Measurements from ENCODE around the gene USP15. TPM values are rescaled to one million over a fixed set of nuclear protein-coding genes. Genes with fewer than 3 reads are reported as not detected.

USP15 gene
- total and polyA plus RNA-seq, 2 of the 8 experiments (the other 6 are each of a cell fraction or from before 2014, with no cell fraction given), result 12.7 to 38.6 TPM

DNA sequence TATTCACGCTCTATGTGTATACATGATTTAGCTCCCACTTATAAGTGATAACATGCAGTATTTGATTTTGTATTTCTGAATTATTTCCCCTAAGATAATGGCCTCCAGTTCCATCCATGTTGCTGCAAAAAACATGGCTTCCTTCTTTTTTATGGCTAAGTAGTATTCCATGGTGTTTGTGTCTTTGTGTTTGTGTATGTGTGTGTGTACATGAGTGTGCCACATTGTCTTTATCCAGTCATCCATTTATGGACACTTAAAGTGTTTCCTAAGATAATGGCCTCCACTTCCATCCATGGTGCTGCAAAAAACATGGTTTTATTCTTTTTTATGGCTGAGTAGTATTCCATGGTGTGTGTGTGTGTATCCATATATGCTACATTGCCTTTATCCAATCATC lies 25.1 kb downstream of the USP15 start:
- CTCF ChIA-PET (ENCODE audit: partially characterized antibody), result interaction anchor here (1.0 kb wide), 1 partner anchor 50 kb away, joined by 4 read pairs; no protein-coding TSS in a partner anchor
- no peak for FAIRE-seq

More for the DNA sequence above, 25.1 kb downstream of the USP15 start:
- Histone ChIP-seq H3K36me3 (ENCODE audit: control insufficient read depth in 2 of 4, insufficient read depth in 4 of 4, low read length in 3 of 4) (no peaks in the 10 kb centered on the region), H3K79me1 (ENCODE audit: low read depth, low read length) (no peaks in the 10 kb centered on the region), H4K5ac (ENCODE audit: insufficient read length, low read depth, low read length) (no peak overlapping the region), H2BK15ac (ENCODE audit: low read length) (no peak overlapping the region), H3K4me3 (ENCODE audit: extremely low read depth in 1 of 4, insufficient read depth in 2 of 4, low read depth in 3 of 4, low read length in 4 of 4) (no peak overlapping the region), H3K9me3 (ENCODE audit: insufficient read depth in 2 of 2, low read depth in 1 of 2, low read length in 1 of 2) (no peaks in the 10 kb centered on the region), H3K79me2 (ENCODE audit: control insufficient read depth in 1 of 2, insufficient read depth in 2 of 2, low read length in 2 of 2) (peaks cover 0 to 54% of the 10 kb centered on the region in 2 experiments; a peak in 3 of 4 replicates), H3K4me1 (replicated peaks in 1 of 4; ENCODE audit: control insufficient read depth in 3 of 4, insufficient read depth in 4 of 4, low read length in 3 of 4) (no peaks in the 10 kb centered on the region), H2BK20ac (ENCODE audit: low read length) (no peak overlapping the region), H3K4me2 (ENCODE audit: insufficient read depth in 1 of 2, low read depth in 2 of 2, low read length in 2 of 2) (no peak overlapping the region), H2BK120ac (replicated peaks; ENCODE audit: low read depth, low read length) (no peak overlapping the region), H3K23me2 (ENCODE audit: low read depth, low read length) (no peaks in the 10 kb centered on the region), H2BK5ac (ENCODE audit: low read depth, low read length) (no peak overlapping the region), H3K14ac (ENCODE audit: insufficient read length) (no peak overlapping the region), H3K56ac (replicated peaks; ENCODE audit: insufficient read length, low read depth, low read length) (no peak overlapping the region), H3K27me3 (replicated peaks in 1 of 4; ENCODE audit: control insufficient read depth in 3 of 4, extremely low read depth in 1 of 4, insufficient read depth in 3 of 4, low read length in 3 of 4) (no peaks in the 10 kb centered on the region), H3K18ac (ENCODE audit: extremely low read depth, low read length) (no peak overlapping the region), H3K27ac (ENCODE audit: low read depth, low read length) (no peak overlapping the region), H3K9ac (replicated peaks in 1 of 4; ENCODE audit: extremely low read depth in 1 of 4, low read depth in 3 of 4, low read length in 3 of 4) (no peak overlapping the region), H2AFZ (ENCODE audit: low read length) (no peak overlapping the region), H2BK12ac (ENCODE audit: low read depth, low read length) (no peak overlapping the region), H4K20me1 (replicated peaks in 1 of 2; ENCODE audit: control insufficient read depth in 1 of 2, insufficient read depth in 2 of 2, low read length in 2 of 2) (peaks cover under 1 to 2% of the 10 kb centered on the region in 2 experiments), H4K8ac (ENCODE audit: extremely low read depth, insufficient read depth, low read length) (no peak overlapping the region), H2AK5ac (ENCODE audit: low read depth, low read length) (no peak overlapping the region), H3K4ac (replicated peaks; ENCODE audit: insufficient read length, low read depth, low read length) (no peak overlapping the region), H4K91ac (replicated peaks; ENCODE audit: insufficient read length, low read length) (no peak overlapping the region), H3K23ac (ENCODE audit: insufficient read length) (no peak overlapping the region)
- no peak for DNase-seq (ENCODE audit: low read depth in 1 of 2, low spot score in 2 of 2)
- WGBS, 2 experiments (ENCODE audit: extremely low coverage in 1 of 2, insufficient coverage in 1 of 2, insufficient read length in 1 of 2, insufficient replicate concordance in 2 of 2, low coverage in 1 of 2, low lambda C conversion rate in 2 of 2, missing lambda C conversion rate in 1 of 2), result 89% methylated on average over 1 of the region's 1 CpG; no CpG with 5 or more reads in 1 of the 2 experiments
- POLR2A ChIA-PET (ENCODE audit: partially characterized antibody), result no interaction called here
- TF ChIP-seq BRCA1 (IDR thresholded peaks at IDR 0.05; ENCODE audit: low read depth, low read length) (no peak), SUZ12 (IDR thresholded peaks at IDR 0.05; ENCODE audit: low read length) (no peak), POLR2AphosphoS5 (IDR thresholded peaks at IDR 0.05; ENCODE audit: low read depth, low read length) (no peak), SP1 (IDR thresholded peaks at IDR 0.05; ENCODE audit: low read depth, low read length) (no peak), TAF7 (optimal IDR thresholded peaks at IDR 0.05; ENCODE audit: borderline replicate concordance, low read depth, low read length) (no peak), CTBP2 (IDR thresholded peaks at IDR 0.05; ENCODE audit: borderline replicate concordance, insufficient read depth, insufficient read length, low read length) (no peak), ATF3 (IDR thresholded peaks at IDR 0.05; ENCODE audit: insufficient read depth, low read depth, low read length) (no peak), NRF1 (IDR thresholded peaks at IDR 0.05; ENCODE audit: low read depth, low read length) (no peak), CHD2 (IDR thresholded peaks at IDR 0.05; ENCODE audit: low read length) (no peak), ASH2L (IDR thresholded peaks at IDR 0.05; ENCODE audit: low read length) (no peak), CTCF (IDR thresholded peaks at IDR 0.05; ENCODE audit: control extremely low read depth in 1 of 3, insufficient read depth in 1 of 3, low read depth in 1 of 3, low read length in 3 of 3) (no peak)

Data from H1 (cell line).